GM13977 (cell line): Measurements from ENCODE around the gene SYDE1.

ENCODE experiments used
- DNase-seq: peaks from one replicate; pipeline ENCODE4 v3.0.0; 2012; ENCODE audit warnings: low spot score
- CTCF ChIP-seq: IDR thresholded peaks from 2 replicates; pipeline ENCODE4 v1.5.1; 2012; ENCODE audit warnings: mild to moderate bottlenecking, control low read depth; ENCODE audit not compliant: insufficient read depth; ENCODE audit errors: extremely low read depth, missing control alignments
- in situ Hi-C: fragments of 300-500 bp; cut with MboI; formaldehyde crosslinking; loops from one replicate; pipeline ENCODE4 v1.12.0; 2022; ENCODE audit warnings: low sequenced_read_pairs, low pct_unique_long_range_greater_than_20kb, mixed read lengths, inconsistent platforms; ENCODE audit not compliant: unreplicated experiment

Gene SYDE1

GRCh38 chr19:15138427-15138826, 31.2 kb downstream of the SYDE1 start:
- in situ Hi-C loops: no loop called here
- TF ChIP-seq CTCF: no peak
- no peak for DNase-seq

GRCh38 chr19:15141143-15141542, 33.9 kb downstream of the SYDE1 start:
- DNase-seq: no peak
- in situ Hi-C loops: no loop called here
- TF ChIP-seq CTCF: no peak

- in situ Hi-C loops: no loop called here
- no peak for TF ChIP-seq CTCF
- no peak for DNase-seq
Observed at GRCh38 chr19:15142313-15142712, 35.1 kb downstream of the SYDE1 start.

- no peak for DNase-seq
- no peak for TF ChIP-seq CTCF
- in situ Hi-C loops: no loop called here
Observed at GRCh38 chr19:15144046-15144646, 36.9 kb downstream of the SYDE1 start.

GRCh38 chr19:15147090-15147489, 39.9 kb downstream of the SYDE1 start:
- in situ Hi-C loops: no loop called here
- TF ChIP-seq CTCF: no peak
- no peak for DNase-seq

- in situ Hi-C loops: no loop called here
- no peak for TF ChIP-seq CTCF
- no peak for DNase-seq
Observed at GRCh38 chr19:15149737-15150136, 42.5 kb downstream of the SYDE1 start.
